Neural cell (in vitro differentiated cells): ENCODE data around the gene GUCA1A.

Source experiments
- CTCF ChIP-seq: fragments of 450-650 bp; IDR thresholded peaks from 2 replicates; pipeline ENCODE4 v1.5.1; 2014; ENCODE audit warnings: antibody characterized with exemption, mild to moderate bottlenecking, moderate library complexity; ENCODE audit not compliant: poor library complexity, severe bottlenecking
- EZH2 ChIP-seq: fragments of 200-600, 300-800 bp; shearing (Covaris generic), sonication (generic); IDR thresholded peaks from 2 replicates; pipeline ENCODE4 v1.6.1; 2014; ENCODE audit warnings: antibody characterized with exemption, low read length, borderline replicate concordance, mild to moderate bottlenecking; ENCODE audit not compliant: insufficient read depth, poor library complexity, severe bottlenecking
- RAD21 ChIP-seq: fragments of 450-650 bp; conservative IDR thresholded peaks from 2 replicates; pipeline ENCODE4 v1.6.1; 2014; ENCODE audit warnings: antibody characterized with exemption, mild to moderate bottlenecking, moderate library complexity

- TF ChIP-seq CTCF (no peak), EZH2 (no peak), RAD21 (no peak)
Measured at GRCh38 chr6:42152024-42152423, 21.1 kb upstream of the GUCA1A start.
